Endodermal cell (in vitro differentiated cells): ENCODE measurements around the gene FAM50B. TPM values are rescaled to one million over a fixed set of nuclear protein-coding genes. Genes with fewer than 3 reads are reported as not detected.

Experiments used
- DNase-seq: peaks from one replicate; pipeline ENCODE4 v3.0.0-alpha.2; 2017
- H3K27ac ChIP-seq: 2 replicates; pipeline ENCODE4 v1.5.1; 2013; ENCODE audit warnings: mild to moderate bottlenecking, low read depth, low read length, moderate library complexity
- H3K27me3 ChIP-seq: 2 replicates; pipeline ENCODE4 v1.6.1; 2013; ENCODE audit warnings: mild to moderate bottlenecking, low read length, moderate library complexity; ENCODE audit not compliant: insufficient read depth, control insufficient read depth, poor library complexity, severe bottlenecking
- H3K36me3 ChIP-seq: 2 replicates; pipeline ENCODE4 v1.7.0; 2013; ENCODE audit warnings: mild to moderate bottlenecking, low read length, moderate library complexity; ENCODE audit not compliant: control insufficient read depth, insufficient read depth
- H3K4me1 ChIP-seq: one replicate; pipeline ENCODE4 v1.7.0; 2013; ENCODE audit warnings: low read length; ENCODE audit not compliant: control insufficient read depth, insufficient read depth
- H3K4me3 ChIP-seq: 2 replicates; pipeline ENCODE4 v1.5.1; 2013; ENCODE audit warnings: mild to moderate bottlenecking, low read length, moderate library complexity
- H3K9ac ChIP-seq: 2 replicates; pipeline ENCODE4 v1.6.1; 2013; ENCODE audit warnings: mild to moderate bottlenecking, low read length, moderate library complexity; ENCODE audit not compliant: poor library complexity, severe bottlenecking; ENCODE audit errors: extremely low read depth
- H3K9me3 ChIP-seq: 2 replicates; pipeline ENCODE4 v1.6.1; 2013; ENCODE audit warnings: mild to moderate bottlenecking, low read length, moderate library complexity; ENCODE audit not compliant: control insufficient read depth
- H3K27ac Mint-ChIP-seq: 2 replicates; pipeline ENCODE4 v1.8.0; 2020; ENCODE audit warnings: mixed read lengths
- H3K27me3 Mint-ChIP-seq: 2 replicates; pipeline ENCODE4 v1.8.0; 2021; ENCODE audit warnings: mild to moderate bottlenecking, mixed read lengths; ENCODE audit not compliant: insufficient read depth
- H3K36me3 Mint-ChIP-seq: 2 replicates; pipeline ENCODE4 v1.8.0; 2020; ENCODE audit warnings: low read depth, mixed read lengths
- H3K4me1 Mint-ChIP-seq: 2 replicates; pipeline ENCODE4 v1.8.0; 2020; ENCODE audit warnings: mixed read lengths
- H3K4me3 Mint-ChIP-seq: 2 replicates; pipeline ENCODE4 v1.8.0; 2020; ENCODE audit warnings: mild to moderate bottlenecking, moderate library complexity, mixed read lengths
- H3K9me3 Mint-ChIP-seq: 2 replicates; pipeline ENCODE4 v1.8.0; 2020; ENCODE audit warnings: mild to moderate bottlenecking, mixed read lengths
- WGBS, 2 experiments: methylation state at CpG; one replicate each; pipeline versions ENCODE4 v1.1.5 to v1.1.7; 2013; ENCODE audit warnings: missing lambda C conversion rate in 2 of 2, mixed read lengths in 1 of 2; ENCODE audit not compliant: insufficient coverage in 1 of 2, insufficient read length in 1 of 2; 5-methylcytosine and 5-hydroxymethylcytosine counted together
- total RNA-seq, 2 donors: library from RNA; stranded (reverse); fragmentation: NEBNext Ultra II Directional in 1 of 2; extraction: Animal tissue kit (Norgen Biotek cat#: 25700) in 1 of 2; gene quantifications; 2 replicates in 1 of 2; 3 replicates in 1 of 2; pipeline ENCODE4 v1.2.1, GENCODE V29; 2021
- TF ChIP-seq, protein P1 (sequence below): fragments of 200-600 bp; sonication (generic); conservative IDR thresholded peaks from 2 replicates; pipeline ENCODE4 v1.5.0; 2021; ENCODE audit warnings: antibody characterized with exemption, mild to moderate bottlenecking

Gene FAM50B
- total RNA-seq, 2 donors from 2014 or later, result 2.8 to 3.7 TPM

DNA sequence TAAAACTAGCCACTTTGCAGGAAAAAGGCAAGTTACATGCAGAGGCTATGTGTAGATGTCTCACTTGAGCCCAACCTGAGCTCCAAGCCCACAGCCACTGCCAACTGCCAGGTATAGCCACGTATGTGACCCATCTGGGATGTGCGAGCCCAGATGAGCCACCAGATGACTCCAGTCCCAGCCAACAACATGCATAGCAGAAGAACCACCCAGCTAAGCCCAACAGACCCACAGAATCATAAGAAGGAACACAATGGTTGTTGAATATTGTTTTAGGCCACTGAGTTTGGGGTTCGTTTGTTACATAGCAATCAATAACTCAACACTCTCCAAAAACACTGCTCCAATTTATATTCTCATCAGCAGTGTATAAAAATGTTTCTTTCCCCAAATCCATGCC is 16.3 kb downstream of the FAM50B start:
- Histone ChIP-seq H3K36me3 (no peaks in the 10 kb centered on the region), H3K9me3 (no peaks in the 10 kb centered on the region), H3K27ac (no peak overlapping the region), H3K27me3 (no peaks in the 10 kb centered on the region), H3K4me3 (no peak overlapping the region), H3K4me1 (no peaks in the 10 kb centered on the region), H3K9ac (no peak overlapping the region)
- Mint-ChIP-seq H3K4me3 (no peak overlapping the region), H3K9me3 (peaks cover 4% of the 10 kb centered on the region), H3K27ac (no peak overlapping the region), H3K4me1 (peaks cover 9% of the 10 kb centered on the region), H3K27me3 (peaks cover 2% of the 10 kb centered on the region), H3K36me3 (no peaks in the 10 kb centered on the region)
- TF ChIP-seq, protein P1, sequence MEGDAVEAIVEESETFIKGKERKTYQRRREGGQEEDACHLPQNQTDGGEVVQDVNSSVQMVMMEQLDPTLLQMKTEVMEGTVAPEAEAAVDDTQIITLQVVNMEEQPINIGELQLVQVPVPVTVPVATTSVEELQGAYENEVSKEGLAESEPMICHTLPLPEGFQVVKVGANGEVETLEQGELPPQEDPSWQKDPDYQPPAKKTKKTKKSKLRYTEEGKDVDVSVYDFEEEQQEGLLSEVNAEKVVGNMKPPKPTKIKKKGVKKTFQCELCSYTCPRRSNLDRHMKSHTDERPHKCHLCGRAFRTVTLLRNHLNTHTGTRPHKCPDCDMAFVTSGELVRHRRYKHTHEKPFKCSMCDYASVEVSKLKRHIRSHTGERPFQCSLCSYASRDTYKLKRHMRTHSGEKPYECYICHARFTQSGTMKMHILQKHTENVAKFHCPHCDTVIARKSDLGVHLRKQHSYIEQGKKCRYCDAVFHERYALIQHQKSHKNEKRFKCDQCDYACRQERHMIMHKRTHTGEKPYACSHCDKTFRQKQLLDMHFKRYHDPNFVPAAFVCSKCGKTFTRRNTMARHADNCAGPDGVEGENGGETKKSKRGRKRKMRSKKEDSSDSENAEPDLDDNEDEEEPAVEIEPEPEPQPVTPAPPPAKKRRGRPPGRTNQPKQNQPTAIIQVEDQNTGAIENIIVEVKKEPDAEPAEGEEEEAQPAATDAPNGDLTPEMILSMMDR, result no peak
- DNase-seq, result no peak
- WGBS, 2 experiments, result 95 to 100% methylated on average over 1 to 3 of the region's 3 CpGs

DNA sequence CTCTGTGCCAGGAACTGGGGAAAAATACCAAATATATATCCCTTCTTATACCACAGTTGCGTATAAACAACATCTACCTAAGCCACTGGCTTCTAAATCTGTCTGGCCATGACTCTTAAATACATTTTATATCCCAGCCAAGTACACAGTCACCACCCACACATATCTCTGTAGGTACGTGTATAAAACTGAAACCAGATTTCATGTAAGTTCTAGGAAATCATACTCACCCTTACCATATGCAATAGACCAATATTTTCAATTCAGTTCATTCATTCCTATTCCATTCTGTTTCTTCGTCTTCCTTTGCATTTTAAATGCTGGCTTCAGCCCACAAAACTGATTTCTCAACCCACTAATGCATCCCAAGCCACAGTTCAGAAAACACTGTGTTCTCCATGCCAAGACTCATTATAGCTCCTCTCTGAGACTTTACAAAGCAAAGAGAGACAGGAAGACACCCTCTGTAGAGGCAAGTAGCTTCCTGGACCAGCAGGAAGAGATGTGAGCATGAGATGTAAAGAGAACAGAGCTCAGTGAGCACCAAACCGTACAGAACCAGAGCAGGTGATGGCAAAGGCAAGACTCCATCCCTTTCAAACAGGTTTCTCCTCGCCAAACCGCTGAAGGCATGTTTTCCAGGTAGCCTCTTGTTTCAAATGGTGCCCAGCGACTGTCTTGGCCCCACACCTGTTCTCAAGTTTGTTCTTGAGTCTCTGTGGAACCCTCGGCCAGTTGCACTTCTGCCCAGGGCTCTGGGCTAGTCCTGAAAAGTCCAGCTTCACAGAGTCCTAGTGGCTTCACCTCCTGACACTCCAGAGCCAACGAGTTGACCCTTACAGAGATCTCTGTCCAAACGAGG is 18.7 kb downstream of the FAM50B start:
- H3K4me3 Mint-ChIP-seq, result no peak overlapping the region
- H3K27ac Mint-ChIP-seq, result no peak overlapping the region
- TF ChIP-seq, protein P1, result no peak

DNA sequence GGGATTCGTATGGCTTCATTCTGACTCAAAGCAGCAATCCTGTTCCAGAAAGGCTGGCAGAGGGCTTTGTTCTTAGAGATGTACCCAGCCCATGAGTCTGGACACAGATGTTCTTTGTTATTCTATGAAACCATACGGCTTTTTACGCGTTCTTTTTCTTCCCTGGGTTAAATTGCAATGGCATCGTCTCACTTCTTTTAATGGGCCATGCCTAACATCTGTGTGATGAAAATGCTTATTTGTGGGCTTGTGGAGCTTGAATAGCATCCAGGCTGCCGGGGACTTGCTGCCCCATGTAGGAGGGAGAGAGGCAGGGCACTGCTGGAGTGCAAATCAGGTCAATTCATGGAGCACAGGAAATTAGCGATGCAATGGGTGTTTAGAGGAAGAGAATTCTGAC is 19.4 kb downstream of the FAM50B start:
- TF ChIP-seq, protein P1, result no peak
- no peak overlapping the region for H3K4me3 ChIP-seq
- H3K4me1 ChIP-seq, result no peaks in the 10 kb centered on the region
- no peak overlapping the region for H3K9ac ChIP-seq
- no peaks in the 10 kb centered on the region for H3K36me3 Mint-ChIP-seq
- no peak overlapping the region for H3K27ac ChIP-seq
- 89 to 91% methylated on average over 5 to 7 of the region's 7 CpGs for WGBS, 2 experiments
- no peaks in the 10 kb centered on the region for H3K9me3 ChIP-seq
- H3K4me3 Mint-ChIP-seq, result no peak overlapping the region
- no peaks in the 10 kb centered on the region for H3K27me3 ChIP-seq
- no peak for DNase-seq
- peaks cover 3% of the 10 kb centered on the region for H3K9me3 Mint-ChIP-seq
- no peaks in the 10 kb centered on the region for H3K4me1 Mint-ChIP-seq
- H3K36me3 ChIP-seq, result no peaks in the 10 kb centered on the region
- no peak overlapping the region for H3K27ac Mint-ChIP-seq
- H3K27me3 Mint-ChIP-seq, result peaks cover 2% of the 10 kb centered on the region

More for the DNA sequence above, 18.7 kb downstream of the FAM50B start:
- H3K27me3 ChIP-seq, result no peaks in the 10 kb centered on the region
- no peak overlapping the region for H3K9ac ChIP-seq
- no peaks in the 10 kb centered on the region for H3K4me1 ChIP-seq
- no peak for DNase-seq
- Mint-ChIP-seq H3K4me1 (no peaks in the 10 kb centered on the region), H3K9me3 (peaks cover 3% of the 10 kb centered on the region), H3K27me3 (peaks cover 2% of the 10 kb centered on the region), H3K36me3 (no peaks in the 10 kb centered on the region)
- H3K9me3 ChIP-seq, result no peaks in the 10 kb centered on the region
- H3K27ac ChIP-seq, result no peak overlapping the region
- H3K36me3 ChIP-seq, result no peaks in the 10 kb centered on the region
- 88 to 90% methylated on average over 9 to 10 of the region's 10 CpGs for WGBS, 2 experiments
- no peak overlapping the region for H3K4me3 ChIP-seq
